Stimulated activated naive CD8-positive, alpha-beta T cell treated with anti-CD3 and anti-CD28 coated beads, Interleukin-15, amount 100 ng/mL, for 72 hours (primary cell): Measurements from ENCODE around the gene SHC3.

Source experiments
- ATAC-seq: fragments of 150-1000 bp; cut with Tn5 transposase; 2 replicates; pipeline ENCODE4 v1.10.0; 2021; ENCODE audit warnings: mild to moderate bottlenecking, moderate library complexity
- DNase-seq, 2 donors: peaks; one replicate each; pipeline ENCODE4 v3.0.0; 2021 to 2022
- H3K27ac Mint-ChIP-seq, 2 donors: one replicate each; pipeline ENCODE4 v1.8.0; 2022; ENCODE audit warnings: mild to moderate bottlenecking in 2 of 2, mixed read lengths in 2 of 2, moderate library complexity in 2 of 2
- H3K27me3 Mint-ChIP-seq: one replicate; pipeline ENCODE4 v1.8.0; 2022; ENCODE audit warnings: mixed read lengths
- H3K4me1 Mint-ChIP-seq: one replicate; pipeline ENCODE4 v1.8.0; 2022; ENCODE audit warnings: mild to moderate bottlenecking, mixed read lengths
- H3K4me3 Mint-ChIP-seq, 2 donors: one replicate each; pipeline ENCODE4 v1.8.0; 2022; ENCODE audit warnings: mild to moderate bottlenecking in 2 of 2, mixed read lengths in 2 of 2, moderate library complexity in 1 of 2
- H3K9me3 Mint-ChIP-seq, 2 donors: one replicate each; pipeline ENCODE4 v1.8.0; 2022; ENCODE audit warnings: mixed read lengths in 2 of 2

SHC3 gene

GRCh38 chr9:88993327-88993726 is 185.3 kb downstream of the SHC3 start:
- Mint-ChIP-seq H3K4me1 (peaks cover 35% of the 10 kb centered on the region), H3K4me3 (no peak overlapping the region), H3K27ac (no peak overlapping the region), H3K9me3 (no peaks in the 10 kb centered on the region), H3K27me3 (peaks cover 79% of the 10 kb centered on the region)
- DNase-seq, result no peak
- no peak for ATAC-seq

- Mint-ChIP-seq H3K4me3 (no peak overlapping the region), H3K9me3 (peaks cover 0 to 2% of the 10 kb centered on the region in 2 donors), H3K27ac (no peak overlapping the region), H3K27me3 (peaks cover 84% of the 10 kb centered on the region), H3K4me1 (peaks cover 37% of the 10 kb centered on the region)
- ATAC-seq (no peak), DNase-seq (no peak)
Measured at GRCh38 chr9:88992556-88992955, 186.1 kb downstream of the SHC3 start.

GRCh38 chr9:88991066-88992034 is 187.3 kb downstream of the SHC3 start, which contains the start of gene S1PR3:
TSS of gene S1PR3 (plus strand) at chr9:88991468. CDS start at chr9:89001201, 9,733 bp downstream.
- Mint-ChIP-seq H3K4me1 (peaks cover 37% of the 10 kb centered on the region), H3K27ac (peak within 1 kb of the TSS in 1 of 2 donors; percentile 67), H3K27me3 (peaks cover 79% of the 10 kb centered on the region), H3K4me3 (peak within 1 kb of the TSS; percentile 65 to 77), H3K9me3 (peaks cover 0 to 6% of the 10 kb centered on the region in 2 donors)
- ATAC-seq (peak; percentile 54), DNase-seq (peak in 1 of 2 donors; percentile 22)

GRCh38 chr9:88990729-88991065 is 187.9 kb downstream of the SHC3 start:
- peaks cover 0 to 6% of the 10 kb centered on the region in 2 donors for H3K9me3 Mint-ChIP-seq
- peaks cover 43% of the 10 kb centered on the region for H3K4me1 Mint-ChIP-seq
- peak overlapping the region; percentile 44 to 45 for H3K4me3 Mint-ChIP-seq
- no peak for DNase-seq
- no peak for ATAC-seq
- no peak overlapping the region for H3K27ac Mint-ChIP-seq
- H3K27me3 Mint-ChIP-seq, result peaks cover 81% of the 10 kb centered on the region

- no peak for ATAC-seq
- H3K27me3 Mint-ChIP-seq, result peaks cover 77% of the 10 kb centered on the region
- H3K4me1 Mint-ChIP-seq, result peaks cover 45% of the 10 kb centered on the region
- H3K4me3 Mint-ChIP-seq, result peak overlapping the region; percentile 44 to 45
- H3K9me3 Mint-ChIP-seq, result peaks cover 0 to 6% of the 10 kb centered on the region in 2 donors
- DNase-seq, result no peak
- peak overlapping the region in 1 of 2 donors; percentile 67 for H3K27ac Mint-ChIP-seq
Measured at GRCh38 chr9:88990041-88990728, 188.4 kb downstream of the SHC3 start.

- Mint-ChIP-seq H3K4me3 (peak overlapping the region; percentile 51 to 70), H3K27me3 (peaks cover 76% of the 10 kb centered on the region), H3K9me3 (peaks cover 0 to 6% of the 10 kb centered on the region in 2 donors), H3K4me1 (peaks cover 45% of the 10 kb centered on the region), H3K27ac (no peak overlapping the region)
- DNase-seq (peak; percentile 22 to 36), ATAC-seq (peak; percentile 91)
Measured at GRCh38 chr9:88988796-88989641, 189.6 kb downstream of the SHC3 start.

GRCh38 chr9:88987661-88988060 is 191.0 kb downstream of the SHC3 start:
- DNase-seq, result no peak
- H3K27me3 Mint-ChIP-seq, result peaks cover 62% of the 10 kb centered on the region
- peaks cover 45% of the 10 kb centered on the region for H3K4me1 Mint-ChIP-seq
- H3K4me3 Mint-ChIP-seq, result no peak overlapping the region
- peaks cover 0 to 6% of the 10 kb centered on the region in 2 donors for H3K9me3 Mint-ChIP-seq
- no peak for ATAC-seq
- no peak overlapping the region for H3K27ac Mint-ChIP-seq

GRCh38 chr9:88986776-88987175 is 191.8 kb downstream of the SHC3 start:
- H3K4me3 Mint-ChIP-seq, result no peak overlapping the region
- no peak overlapping the region for H3K27ac Mint-ChIP-seq
- H3K4me1 Mint-ChIP-seq, result peaks cover 39% of the 10 kb centered on the region
- no peak for ATAC-seq
- no peak for DNase-seq
- peaks cover 53% of the 10 kb centered on the region for H3K27me3 Mint-ChIP-seq
- peaks cover 0 to 6% of the 10 kb centered on the region in 2 donors for H3K9me3 Mint-ChIP-seq

GRCh38 chr9:88985616-88986015 is 193.0 kb downstream of the SHC3 start:
- DNase-seq (no peak), ATAC-seq (peak; percentile 14)
- peaks cover 0 to 6% of the 10 kb centered on the region in 2 donors for H3K9me3 Mint-ChIP-seq
- H3K27me3 Mint-ChIP-seq, result peaks cover 42% of the 10 kb centered on the region
- H3K4me1 Mint-ChIP-seq, result peaks cover 33% of the 10 kb centered on the region
- H3K4me3 Mint-ChIP-seq, result no peak overlapping the region
- H3K27ac Mint-ChIP-seq, result peak overlapping the region in 1 of 2 donors; percentile 47

GRCh38 chr9:88984543-88984883 is 194.1 kb downstream of the SHC3 start:
- H3K4me1 Mint-ChIP-seq, result peaks cover 22% of the 10 kb centered on the region
- peaks cover 0 to 6% of the 10 kb centered on the region in 2 donors for H3K9me3 Mint-ChIP-seq
- DNase-seq (no peak), ATAC-seq (no peak)
- H3K4me3 Mint-ChIP-seq, result no peak overlapping the region
- peaks cover 36% of the 10 kb centered on the region for H3K27me3 Mint-ChIP-seq
- no peak overlapping the region for H3K27ac Mint-ChIP-seq

- ATAC-seq (no peak), DNase-seq (no peak)
- Mint-ChIP-seq H3K4me1 (peaks cover 17% of the 10 kb centered on the region), H3K27ac (no peak overlapping the region), H3K4me3 (no peak overlapping the region), H3K27me3 (peaks cover 36% of the 10 kb centered on the region), H3K9me3 (peaks cover 0 to 6% of the 10 kb centered on the region in 2 donors)
Measured at GRCh38 chr9:88983865-88984542, 194.6 kb downstream of the SHC3 start.

GRCh38 chr9:88980740-88981203 is 197.8 kb downstream of the SHC3 start:
- ATAC-seq, result no peak

GRCh38 chr9:88979791-88980190 is 198.8 kb downstream of the SHC3 start:
- Mint-ChIP-seq H3K9me3 (no peaks in the 10 kb centered on the region), H3K27ac (no peak overlapping the region)
- no peak for ATAC-seq

More at GRCh38 chr9:88980740-88981203, 197.8 kb downstream of the SHC3 start:
- Mint-ChIP-seq H3K4me3 (no peak overlapping the region), H3K4me1 (peaks cover 3% of the 10 kb centered on the region), H3K9me3 (no peaks in the 10 kb centered on the region), H3K27ac (no peak overlapping the region), H3K27me3 (peaks cover 27% of the 10 kb centered on the region)
- no peak for DNase-seq

GRCh38 chr9:88979021-88979420 is 199.6 kb downstream of the SHC3 start:
- no peak for DNase-seq
- no peaks in the 10 kb centered on the region for H3K4me1 Mint-ChIP-seq
- peaks cover 16% of the 10 kb centered on the region for H3K27me3 Mint-ChIP-seq
- H3K4me3 Mint-ChIP-seq, result no peak overlapping the region
- no peak for ATAC-seq
- H3K27ac Mint-ChIP-seq, result no peak overlapping the region
- no peaks in the 10 kb centered on the region for H3K9me3 Mint-ChIP-seq

More at GRCh38 chr9:88979791-88980190, 198.8 kb downstream of the SHC3 start:
- Mint-ChIP-seq H3K4me3 (no peak overlapping the region), H3K4me1 (no peaks in the 10 kb centered on the region), H3K27me3 (peaks cover 21% of the 10 kb centered on the region)
- DNase-seq, result no peak
